ENCODE results near the gene TNK1. TPM values are rescaled to one million over a fixed set of nuclear protein-coding genes. Genes with fewer than 3 reads are reported as not detected.

TNK1 gene
- total RNA-seq, 1 experiment from 2014 or later, result 6.4 TPM

DNA sequence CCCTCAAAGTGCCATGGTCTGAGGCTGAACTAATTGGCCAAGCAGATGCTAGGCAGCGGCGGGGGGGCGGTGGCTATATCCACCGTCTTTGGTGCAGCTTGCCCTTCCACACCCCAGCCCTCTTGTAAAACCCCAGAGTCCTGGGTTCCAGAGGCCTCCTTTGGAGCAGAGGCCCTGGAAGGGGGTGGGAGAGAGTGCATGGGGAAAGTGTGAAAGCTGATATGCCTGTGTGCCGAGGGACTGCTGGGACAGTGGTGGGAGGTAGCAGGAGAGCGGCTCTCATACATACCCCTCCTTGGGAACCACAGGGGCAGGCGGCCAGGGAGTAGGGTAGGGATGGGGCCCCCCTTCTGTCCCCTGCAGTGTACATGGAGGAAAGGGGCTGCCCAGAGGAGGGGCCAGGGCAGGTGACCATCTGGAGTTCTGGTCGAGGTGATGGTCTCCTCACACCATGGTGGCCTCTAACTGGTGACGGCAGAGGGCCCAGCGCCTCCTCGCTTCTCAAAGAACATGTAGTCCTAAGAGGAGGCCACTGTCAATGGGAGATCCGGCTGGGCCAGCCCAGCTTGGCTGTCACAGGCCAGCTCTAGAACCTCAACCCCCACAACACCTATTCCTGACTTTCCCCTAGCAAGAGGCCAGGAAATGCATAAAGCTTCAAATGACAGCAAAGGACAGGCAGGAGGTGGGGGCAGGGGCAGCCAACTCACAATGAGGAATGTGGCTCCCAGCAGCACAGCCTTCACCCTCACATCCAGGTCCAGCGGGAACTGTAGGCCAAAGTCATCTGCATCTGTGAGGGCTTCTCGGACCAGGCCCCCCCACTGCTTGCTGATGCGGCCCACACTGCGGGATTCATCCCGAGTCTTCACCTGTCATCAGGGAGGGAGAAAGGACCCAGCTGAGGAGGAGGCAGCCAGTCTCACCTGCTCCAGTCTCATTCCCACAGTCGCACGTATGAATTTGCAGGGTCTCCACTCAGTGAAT is 9.3 kb downstream of the TNK1 start:
- CTCF ChIA-PET, result interaction anchor here (0.5 to 0.8 kb wide), 3 partner anchors 118 to 869 kb away, joined by 3 to 4 read pairs (median 3); no protein-coding TSS in a partner anchor

DNA sequence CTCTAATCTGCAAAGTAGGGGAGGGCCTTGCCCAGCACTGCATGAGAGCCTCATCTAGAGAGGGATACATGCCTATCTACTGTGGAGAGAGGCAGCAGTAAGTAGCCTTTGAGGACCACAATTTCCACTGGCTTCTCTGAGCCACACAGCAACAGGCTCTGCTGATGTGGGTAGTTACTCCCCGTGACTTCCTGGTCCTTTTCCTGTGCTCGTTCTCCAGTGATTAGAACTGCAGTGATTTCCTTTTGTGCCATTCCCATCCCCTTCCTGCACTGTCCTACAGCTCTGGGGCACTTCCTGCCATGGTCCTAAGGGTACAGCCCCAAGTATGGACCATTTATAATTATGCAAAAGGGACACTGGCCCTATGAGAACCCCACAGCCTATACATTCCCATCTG is 10.4 kb downstream of the TNK1 start:
- ChIA-PET CTCF (no interaction called here), POLR2A (interaction anchor here (0.6 kb wide), 1 partner anchor 9 kb away, joined by 3 read pairs; no protein-coding TSS in a partner anchor)
- intact Hi-C loops (cut with micrococcal nuclease), result no loop called here
- no TSS peak for BruUV-seq (replicated peaks)
- Mint-ChIP-seq H3K4me1 (ENCODE audit: insufficient read depth, unreplicated experiment) (peaks cover 6% of the 10 kb centered on the region), H3K9me3 (ENCODE audit: unreplicated experiment) (no peaks in the 10 kb centered on the region), H3K36me3 (ENCODE audit: insufficient read depth, unreplicated experiment) (peaks cover 43% of the 10 kb centered on the region), H3K27ac (ENCODE audit: low read depth, unreplicated experiment) (no peak overlapping the region), H3K27me3 (ENCODE audit: insufficient read depth, unreplicated experiment) (no peaks in the 10 kb centered on the region), H3K4me3 (ENCODE audit: unreplicated experiment) (no peak overlapping the region)
- TF ChIP-seq, protein P1, sequence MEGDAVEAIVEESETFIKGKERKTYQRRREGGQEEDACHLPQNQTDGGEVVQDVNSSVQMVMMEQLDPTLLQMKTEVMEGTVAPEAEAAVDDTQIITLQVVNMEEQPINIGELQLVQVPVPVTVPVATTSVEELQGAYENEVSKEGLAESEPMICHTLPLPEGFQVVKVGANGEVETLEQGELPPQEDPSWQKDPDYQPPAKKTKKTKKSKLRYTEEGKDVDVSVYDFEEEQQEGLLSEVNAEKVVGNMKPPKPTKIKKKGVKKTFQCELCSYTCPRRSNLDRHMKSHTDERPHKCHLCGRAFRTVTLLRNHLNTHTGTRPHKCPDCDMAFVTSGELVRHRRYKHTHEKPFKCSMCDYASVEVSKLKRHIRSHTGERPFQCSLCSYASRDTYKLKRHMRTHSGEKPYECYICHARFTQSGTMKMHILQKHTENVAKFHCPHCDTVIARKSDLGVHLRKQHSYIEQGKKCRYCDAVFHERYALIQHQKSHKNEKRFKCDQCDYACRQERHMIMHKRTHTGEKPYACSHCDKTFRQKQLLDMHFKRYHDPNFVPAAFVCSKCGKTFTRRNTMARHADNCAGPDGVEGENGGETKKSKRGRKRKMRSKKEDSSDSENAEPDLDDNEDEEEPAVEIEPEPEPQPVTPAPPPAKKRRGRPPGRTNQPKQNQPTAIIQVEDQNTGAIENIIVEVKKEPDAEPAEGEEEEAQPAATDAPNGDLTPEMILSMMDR (IDR thresholded peaks at IDR 0.05; ENCODE audit: unreplicated experiment), result no peak
- no peak for DNase-seq (ENCODE audit: unreplicated experiment)

More for the DNA sequence above, 9.3 kb downstream of the TNK1 start:
- H3K4me3 Mint-ChIP-seq (ENCODE audit: unreplicated experiment), result no peak overlapping the region
- no peak for DNase-seq (ENCODE audit: unreplicated experiment)
- POLR2A ChIA-PET, result interaction anchor here (0.6 to 1.2 kb wide), 5 partner anchors 8 to 167 kb away, joined by 3 to 5 read pairs (median 3); partner anchors contain the start of gene TNK1
- H3K27me3 Mint-ChIP-seq (ENCODE audit: insufficient read depth, unreplicated experiment), result no peaks in the 10 kb centered on the region
- H3K9me3 Mint-ChIP-seq (ENCODE audit: unreplicated experiment), result no peaks in the 10 kb centered on the region
- BruUV-seq (replicated peaks), result TSS peak; percentile 48
- intact Hi-C loops (cut with micrococcal nuclease), result no loop called here
- H3K27ac Mint-ChIP-seq (ENCODE audit: low read depth, unreplicated experiment), result no peak overlapping the region
- TF ChIP-seq, protein P1 (IDR thresholded peaks at IDR 0.05; ENCODE audit: unreplicated experiment), result no peak
- peaks cover 5% of the 10 kb centered on the region for H3K4me1 Mint-ChIP-seq (ENCODE audit: insufficient read depth, unreplicated experiment)
- peaks cover 50% of the 10 kb centered on the region for H3K36me3 Mint-ChIP-seq (ENCODE audit: insufficient read depth, unreplicated experiment)

DNA sequence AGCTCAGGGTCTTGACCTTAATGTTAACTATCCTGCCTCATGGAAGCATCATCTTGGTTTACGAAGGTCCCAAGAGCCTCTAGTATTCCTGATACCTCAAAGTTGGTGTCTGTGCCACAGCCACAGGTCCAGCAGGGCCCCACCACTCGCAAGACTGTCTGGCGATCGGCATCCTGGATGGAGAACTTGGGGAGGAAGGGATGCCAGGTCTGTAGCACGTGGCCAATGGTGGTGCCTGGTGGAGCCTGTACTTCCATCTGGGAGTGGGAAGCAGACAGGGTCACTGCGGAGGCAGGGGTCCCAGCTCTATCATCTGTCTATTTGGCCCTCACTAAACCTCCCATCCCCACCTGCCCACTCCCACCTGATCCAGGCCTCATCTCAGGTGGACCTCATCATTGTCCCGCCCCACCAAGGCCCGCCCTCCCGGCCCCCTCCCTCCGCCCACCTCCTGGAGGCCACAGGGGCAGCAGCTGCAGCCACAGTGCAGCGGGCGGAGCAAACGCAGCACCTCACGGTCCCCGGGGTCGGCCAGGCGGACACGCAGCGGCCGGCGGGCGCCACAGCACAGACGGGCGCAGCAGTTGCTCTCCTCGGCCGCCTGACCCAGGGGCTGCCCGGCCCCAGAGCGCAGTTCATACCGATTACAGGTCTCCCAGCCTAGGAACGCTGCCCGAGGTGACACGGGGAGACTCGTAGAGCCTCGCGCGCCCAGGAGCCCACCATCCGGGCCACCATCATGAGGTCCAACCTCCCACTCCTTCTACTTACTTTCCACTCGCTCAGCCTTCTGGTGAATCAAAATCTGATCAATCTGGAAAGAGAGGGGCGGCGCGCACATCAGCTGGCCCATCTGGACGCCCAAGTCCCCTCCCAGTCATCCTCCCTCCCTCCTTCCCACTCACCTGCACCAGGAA is 12.1 kb downstream of the TNK1 start:
- no peak for DNase-seq (ENCODE audit: unreplicated experiment)
- TF ChIP-seq, protein P1 (IDR thresholded peaks at IDR 0.05; ENCODE audit: unreplicated experiment), result no peak
- intact Hi-C loops (cut with micrococcal nuclease), result no loop called here
- Mint-ChIP-seq H3K4me3 (ENCODE audit: unreplicated experiment) (peak overlapping the region; percentile 81), H3K36me3 (ENCODE audit: insufficient read depth, unreplicated experiment) (peaks cover 39% of the 10 kb centered on the region), H3K27ac (ENCODE audit: low read depth, unreplicated experiment) (no peak overlapping the region), H3K27me3 (ENCODE audit: insufficient read depth, unreplicated experiment) (no peaks in the 10 kb centered on the region), H3K9me3 (ENCODE audit: unreplicated experiment) (no peaks in the 10 kb centered on the region), H3K4me1 (ENCODE audit: insufficient read depth, unreplicated experiment) (peaks cover 6% of the 10 kb centered on the region)
- POLR2A ChIA-PET, result interaction anchor here (0.7 to 2.4 kb wide), 12 partner anchors 7 to 683 kb away, joined by 3 to 17 read pairs (median 3); partner anchors contain the start of genes TMEM102, TMEM256 and TMEM95
- no TSS peak for BruUV-seq (replicated peaks)
- CTCF ChIA-PET, result interaction anchor here (0.6 to 1.2 kb wide), 3 partner anchors 12 to 296 kb away, joined by 3 to 5 read pairs (median 3); partner anchors contain the start of gene TNK1
